HG02973 (cell line): ENCODE measurements around the gene AMIGO2.
"Not testable (repeated sequence)": the region's sequence is repeated elsewhere in the genome, so short reads cannot be mapped to it uniquely, and the experiment has no call there.

Experiments
- ATAC-seq: cut with Tn5 transposase; IDR thresholded peaks from one replicate; pipeline ENCODE4 v1.9.1; 2021; ENCODE audit warnings: moderate library complexity; ENCODE audit not compliant: unreplicated experiment

Gene AMIGO2

DNA sequence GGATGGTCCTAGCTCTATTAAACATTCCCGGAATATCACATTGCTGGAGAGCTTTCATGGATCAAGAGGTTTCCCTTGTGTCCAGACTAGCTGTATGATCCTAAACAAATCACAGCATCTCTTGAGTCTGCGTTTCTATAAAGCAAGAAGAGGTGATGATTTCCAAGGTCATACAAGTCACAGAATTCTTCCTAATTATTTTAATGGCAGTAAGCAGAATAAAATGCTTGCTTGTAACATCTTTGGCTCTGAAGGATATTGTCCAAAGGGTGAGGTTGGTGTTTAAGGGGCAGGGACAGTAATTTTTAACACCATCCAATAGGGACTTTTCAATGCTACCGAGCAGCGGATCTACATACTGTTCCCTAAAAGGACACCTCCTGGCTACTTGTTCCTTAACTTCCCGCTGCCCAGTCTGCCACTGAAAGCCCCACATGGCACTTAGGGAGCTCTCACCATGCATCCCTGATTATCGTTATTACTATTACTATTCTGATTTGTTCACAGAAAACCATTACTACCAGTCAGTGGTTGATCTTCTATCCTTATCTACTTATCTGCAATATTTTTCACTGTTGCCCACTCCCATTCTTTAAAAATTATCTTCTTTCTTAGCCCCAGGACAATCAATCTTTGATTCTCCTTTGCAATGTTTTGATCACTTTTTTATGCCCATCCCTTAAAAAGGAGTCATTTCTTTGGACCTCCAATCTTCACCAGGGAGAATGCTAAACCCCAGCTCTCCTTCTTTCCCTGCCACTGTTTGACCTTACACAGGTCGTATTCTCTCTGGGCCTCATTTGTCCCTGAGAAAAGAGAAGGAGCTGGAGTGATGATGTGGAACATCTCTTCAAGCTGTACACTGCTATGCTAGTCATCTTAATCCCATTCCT is 4.3 kb downstream of the AMIGO2 start:
- ATAC-seq, result no peak

DNA sequence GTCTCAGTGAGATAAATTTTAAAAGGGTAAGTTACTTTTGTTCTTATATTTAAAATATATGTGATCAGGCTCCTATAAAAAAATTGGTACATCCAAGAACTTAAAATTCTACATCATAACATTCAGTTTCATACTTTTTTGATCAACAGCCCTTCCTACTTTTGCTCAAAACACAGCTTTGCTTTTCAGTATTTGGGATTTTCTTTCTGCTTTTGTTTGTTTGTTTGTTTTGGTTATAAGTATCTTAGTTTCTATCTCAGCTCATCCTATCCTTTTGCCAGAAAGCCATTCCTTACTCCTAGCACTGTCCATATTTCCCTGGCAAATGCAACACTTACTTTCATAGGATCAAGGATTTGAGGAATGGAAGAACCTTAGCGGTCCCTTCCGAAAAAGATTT is 5.0 kb downstream of the AMIGO2 start:
- ATAC-seq, result no peak

DNA sequence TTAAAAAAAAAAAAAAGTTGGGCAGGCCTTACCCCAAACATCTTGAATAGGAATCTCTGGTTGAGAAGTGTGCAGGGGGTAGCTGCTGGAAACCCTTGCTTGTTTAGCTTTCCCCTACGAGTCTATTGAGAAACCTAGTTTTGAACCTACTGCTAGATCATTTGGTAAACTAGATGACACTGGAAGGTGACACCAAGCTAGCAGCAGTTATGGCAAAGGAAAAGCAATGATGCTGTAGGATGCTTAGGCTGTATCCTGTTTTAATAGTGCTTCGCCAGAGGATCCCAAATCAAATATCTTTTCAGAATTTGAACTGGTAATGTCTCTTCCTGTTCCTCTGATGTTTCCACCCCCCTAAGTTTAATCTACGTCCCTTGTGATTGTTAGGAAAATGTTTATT is 5.8 kb downstream of the AMIGO2 start:
- ATAC-seq, result no peak

DNA sequence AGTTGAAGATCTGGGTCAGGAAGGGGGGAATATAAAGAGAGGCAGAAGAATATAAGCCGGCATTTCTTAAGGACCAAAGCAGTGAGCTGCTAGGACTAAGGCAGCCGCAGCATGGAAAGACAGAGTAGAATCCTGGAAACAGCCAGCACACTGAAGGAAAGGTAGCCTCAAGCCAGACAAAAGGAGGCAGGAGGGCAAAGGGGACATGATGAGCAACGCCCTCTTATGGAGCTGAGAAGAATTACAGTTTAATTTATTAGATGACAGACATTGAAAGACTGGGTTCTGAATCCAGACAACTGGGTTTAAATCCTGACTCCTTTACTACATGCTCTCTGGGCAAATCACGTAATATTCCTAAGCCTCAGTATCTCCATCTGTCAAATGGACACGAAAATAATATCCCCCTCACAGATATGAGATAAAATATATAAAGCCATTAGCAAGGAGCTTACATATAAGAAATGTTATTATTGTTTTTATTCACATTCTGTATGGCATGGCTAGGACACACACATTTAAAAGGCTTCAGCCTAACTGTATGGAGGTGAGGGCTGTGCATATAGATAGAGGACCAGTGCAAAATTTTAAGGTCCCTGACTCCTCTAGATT is 8.4 kb downstream of the AMIGO2 start:
- no peak for ATAC-seq

DNA sequence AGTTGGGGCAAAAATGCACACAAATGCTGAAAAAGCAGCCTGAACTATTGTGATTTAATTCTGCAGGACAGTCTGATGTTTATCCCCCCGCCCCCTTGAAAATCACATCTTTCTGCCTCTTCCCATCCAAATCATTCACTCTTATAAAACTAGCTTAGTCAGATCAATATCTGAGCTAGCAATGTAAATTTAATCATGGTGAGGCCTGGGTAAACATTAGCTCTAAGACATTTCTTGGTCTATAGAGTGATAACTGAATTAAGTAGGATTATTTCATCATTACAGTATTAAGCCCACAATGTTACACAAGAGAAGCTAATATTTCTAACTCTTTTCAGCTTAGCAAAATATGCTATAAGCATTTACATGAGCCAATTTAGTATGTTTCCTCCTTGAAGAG is 9.4 kb downstream of the AMIGO2 start:
- no peak for ATAC-seq

DNA sequence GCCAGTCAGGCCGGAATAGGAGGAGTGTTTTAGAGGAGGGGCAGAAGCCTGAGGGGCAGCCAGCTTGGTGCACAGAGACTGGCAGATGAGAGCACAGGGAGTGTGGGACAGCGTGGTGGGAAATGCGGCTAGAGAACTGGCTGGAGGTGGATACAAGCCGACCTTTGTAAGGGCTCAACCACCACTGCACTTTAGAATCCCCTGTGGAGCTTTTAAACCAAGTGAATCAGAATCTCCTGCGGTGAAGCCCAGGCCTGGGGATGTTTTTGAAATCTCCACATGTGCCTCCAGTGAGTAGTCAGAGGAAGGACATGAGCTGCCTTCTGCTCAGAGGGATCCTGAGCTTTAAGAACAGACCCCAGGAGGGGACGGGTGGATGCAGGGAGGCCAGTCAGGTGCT is 11.2 kb downstream of the AMIGO2 start:
- no peak for ATAC-seq

DNA sequence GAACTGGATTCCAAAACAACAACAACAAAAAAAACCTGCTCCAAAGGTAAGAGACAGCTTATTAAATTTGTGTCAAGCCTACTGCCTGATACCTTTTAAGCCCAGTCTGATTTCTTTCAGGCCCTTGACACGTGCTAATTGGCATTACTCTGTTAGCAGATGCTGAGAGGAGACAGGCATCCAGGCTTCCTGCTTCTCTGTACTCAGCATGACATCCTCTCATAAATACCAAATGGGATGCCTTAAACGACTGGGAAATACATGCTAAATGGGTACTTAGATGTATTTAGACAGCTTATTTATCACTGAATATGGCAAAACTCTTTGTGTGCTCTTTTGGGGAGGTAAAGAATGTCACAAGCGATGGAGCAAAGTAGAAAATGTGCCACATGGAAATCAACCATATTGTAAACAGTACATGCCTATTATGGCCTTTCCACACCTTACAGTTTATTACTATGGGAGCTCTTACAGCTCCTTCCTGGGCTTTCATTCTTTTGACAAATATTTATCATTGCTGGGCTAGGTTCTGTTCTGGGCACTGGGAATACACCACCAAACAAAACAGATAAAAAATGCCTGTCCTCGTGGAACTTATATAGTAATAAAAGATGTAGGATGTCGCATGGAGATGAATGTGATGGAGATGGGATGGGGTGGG is 11.9 kb downstream of the AMIGO2 start:
- no peak for ATAC-seq

DNA sequence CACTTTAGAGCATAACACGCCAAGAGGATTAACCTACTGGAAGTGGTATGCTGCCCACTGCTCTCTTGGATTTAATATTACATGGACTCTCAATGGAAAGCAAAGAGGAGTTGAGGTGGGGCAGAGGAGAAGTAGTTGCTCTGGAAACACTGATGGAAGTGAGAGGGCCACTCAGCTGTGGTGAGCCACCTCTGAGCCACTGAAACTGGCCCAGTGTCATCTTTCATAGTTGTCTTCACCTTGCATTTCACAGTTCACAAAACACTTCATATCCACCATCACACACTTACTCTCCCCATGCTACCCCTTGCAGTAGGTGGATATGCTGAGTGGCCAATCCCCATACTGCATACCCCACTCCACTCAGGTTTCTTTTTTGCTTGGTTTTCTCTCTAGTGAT is 12.6 kb downstream of the AMIGO2 start:
- ATAC-seq, result no peak

DNA sequence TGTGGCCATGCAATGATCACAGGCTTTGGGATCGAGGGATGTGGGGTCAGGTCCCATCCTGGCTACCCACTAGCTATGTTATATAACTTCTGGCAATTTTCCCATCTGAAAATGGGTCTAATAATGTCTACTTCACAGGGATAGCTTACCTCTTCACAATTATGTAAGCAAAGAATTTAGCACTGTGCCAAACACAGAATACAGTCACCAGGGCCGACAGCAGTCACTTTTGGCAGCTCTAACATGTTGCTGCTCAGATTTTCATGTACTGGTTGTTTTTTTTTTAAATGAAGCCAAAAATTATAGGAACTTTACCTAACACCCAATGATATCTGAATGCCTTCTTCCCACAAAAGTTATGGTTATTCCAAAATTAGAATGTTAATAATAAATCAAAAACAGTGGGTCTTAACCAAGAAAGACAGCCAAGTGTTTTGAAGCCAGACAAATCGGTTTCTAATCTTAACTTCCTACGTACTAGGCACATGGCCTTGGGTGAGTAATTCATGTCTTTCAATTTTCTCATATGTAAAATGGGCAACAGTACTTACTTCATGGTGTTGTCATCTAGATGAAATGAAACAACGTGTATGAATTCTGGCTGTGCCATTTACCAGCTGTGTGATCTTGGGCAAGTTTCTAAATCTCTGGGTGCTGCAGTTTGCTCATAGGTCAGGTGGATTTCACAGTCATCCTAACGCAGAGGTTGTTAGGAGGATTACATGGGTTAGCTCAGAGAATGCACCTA is 13.3 kb downstream of the AMIGO2 start:
- ATAC-seq, result no peak

DNA sequence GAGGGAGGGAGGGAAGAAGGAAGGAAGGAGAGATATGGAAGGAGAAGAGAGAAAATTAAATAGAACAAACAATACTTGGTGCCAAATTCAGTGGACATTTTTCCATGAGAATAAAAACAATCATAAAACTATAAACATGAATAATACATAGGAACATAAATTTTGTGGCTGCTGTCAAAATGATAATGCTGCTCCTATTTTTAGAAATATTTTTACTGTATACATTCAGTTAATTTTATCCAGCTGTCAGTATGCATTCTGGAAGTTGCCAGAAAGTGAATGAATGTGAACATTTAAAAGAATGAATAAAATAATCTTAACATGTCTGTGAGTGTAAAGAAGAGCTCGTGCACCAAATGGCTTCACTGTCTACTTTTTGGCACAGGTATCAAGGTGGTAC is 14.2 kb downstream of the AMIGO2 start:
- no peak for ATAC-seq

DNA sequence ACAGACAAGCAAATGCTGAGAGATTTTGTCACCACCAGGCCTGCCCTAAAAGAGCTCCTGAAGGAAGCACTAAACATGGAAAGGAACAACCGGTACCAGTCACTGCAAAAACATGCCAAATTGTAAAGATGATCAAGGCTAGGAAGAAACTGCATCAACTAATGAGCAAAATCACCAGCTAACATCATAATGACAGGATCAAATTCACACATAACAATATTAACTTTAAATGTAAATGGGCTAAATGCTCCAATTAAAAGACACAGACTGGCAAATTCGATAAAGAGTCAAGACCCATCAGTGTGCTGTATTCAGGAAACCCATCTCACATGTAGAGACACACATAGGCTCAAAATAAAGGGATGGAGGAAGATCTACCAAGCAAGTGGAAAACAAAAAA is 21.1 kb downstream of the AMIGO2 start:
- not testable (repeated sequence) for ATAC-seq

DNA sequence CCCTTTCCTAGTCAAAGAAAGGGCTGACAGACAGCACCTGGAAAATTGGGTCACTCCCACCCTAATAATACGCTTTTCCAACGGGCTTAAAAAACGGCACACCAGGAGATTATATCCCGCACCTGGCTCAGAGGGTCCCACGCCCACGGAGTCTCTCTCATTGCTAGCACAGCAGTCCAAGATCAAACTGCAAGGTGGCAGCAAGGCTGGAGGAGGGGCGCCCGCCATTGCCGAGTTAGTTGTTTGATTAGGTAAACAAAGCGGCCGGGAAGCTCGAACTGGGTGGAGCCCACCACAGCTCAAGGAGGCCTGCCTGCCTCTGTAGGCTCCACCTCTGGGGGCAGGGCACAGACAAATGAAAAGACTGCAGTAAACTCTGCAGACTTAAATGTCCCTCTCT is 22.8 kb downstream of the AMIGO2 start:
- not testable (repeated sequence) for ATAC-seq

DNA sequence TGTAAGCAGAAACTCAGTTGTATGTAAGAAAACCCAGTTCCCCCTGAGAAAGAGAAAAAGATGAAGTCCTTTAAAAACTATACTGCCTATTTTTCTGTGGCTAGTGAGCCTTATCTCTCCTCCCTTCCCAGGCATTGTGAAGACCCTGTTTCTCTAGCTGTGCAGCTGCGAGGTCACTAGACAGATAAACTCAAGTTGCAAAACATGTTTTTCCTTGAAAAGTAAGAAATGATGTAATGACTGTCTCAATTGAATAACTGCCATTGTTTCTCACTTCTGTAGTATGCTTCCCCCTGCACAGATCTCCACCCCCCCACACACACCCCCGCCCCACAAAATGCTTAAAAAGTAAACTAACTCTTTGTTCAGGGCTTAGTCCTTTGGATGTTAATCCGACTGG is 23.9 kb downstream of the AMIGO2 start:
- ATAC-seq, result not testable (repeated sequence)

DNA sequence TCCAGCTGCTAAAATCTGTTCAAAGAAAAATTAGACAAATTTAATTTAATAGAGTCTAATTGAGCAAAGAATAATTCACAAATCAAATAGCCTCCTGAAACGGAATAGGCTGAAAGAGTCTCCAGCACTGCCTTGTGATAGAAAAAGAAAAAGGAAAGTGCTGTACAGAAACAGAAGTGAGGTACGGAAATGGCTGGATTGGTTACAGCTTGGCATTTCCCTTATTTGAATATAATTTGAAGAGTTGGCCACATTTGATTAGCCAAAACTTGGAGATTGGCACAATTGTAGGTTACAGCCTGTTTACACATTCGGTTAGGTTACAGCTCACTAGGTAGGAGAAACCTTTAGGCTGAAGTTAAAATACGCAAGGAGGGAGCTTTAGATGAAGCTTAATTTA is 25.1 kb downstream of the AMIGO2 start:
- no peak for ATAC-seq

DNA sequence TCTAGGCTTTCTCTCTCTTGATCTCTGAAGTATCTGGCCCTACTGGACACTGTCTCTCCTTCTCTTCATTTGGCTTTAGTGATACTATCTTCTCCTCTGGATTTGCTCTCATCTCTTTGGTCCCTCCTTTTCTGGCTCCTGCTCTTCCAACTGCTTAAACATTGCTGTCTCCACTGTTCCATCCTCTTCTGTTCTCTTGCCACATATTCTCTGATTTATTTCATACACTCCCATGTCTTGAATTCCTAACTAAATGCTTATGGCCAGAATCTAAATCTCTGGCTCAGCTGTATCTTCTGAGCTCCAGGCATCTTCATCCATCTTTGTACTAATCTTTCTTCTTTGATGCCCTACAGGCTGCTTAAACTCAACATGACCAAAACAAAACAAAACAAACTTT is 25.8 kb downstream of the AMIGO2 start:
- ATAC-seq, result no peak

DNA sequence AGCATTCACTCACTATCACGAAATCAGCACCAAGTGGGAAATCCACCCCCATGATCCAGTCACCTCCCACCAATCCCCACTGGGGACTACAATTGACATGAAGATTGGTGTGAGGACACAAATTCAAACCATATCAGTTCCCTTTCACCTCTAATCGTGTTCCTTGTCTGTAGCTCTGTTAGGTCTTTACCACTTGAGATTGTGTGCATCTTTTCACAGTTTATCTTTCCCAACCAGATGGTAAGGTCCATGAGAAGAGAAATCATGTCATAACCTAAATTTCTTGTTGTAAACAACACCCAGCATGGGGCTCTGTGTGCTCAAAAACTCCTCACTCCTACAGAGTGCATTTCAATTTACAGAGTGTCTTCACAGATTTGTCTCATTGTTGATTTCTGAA is 27.5 kb downstream of the AMIGO2 start:
- no peak for ATAC-seq

DNA sequence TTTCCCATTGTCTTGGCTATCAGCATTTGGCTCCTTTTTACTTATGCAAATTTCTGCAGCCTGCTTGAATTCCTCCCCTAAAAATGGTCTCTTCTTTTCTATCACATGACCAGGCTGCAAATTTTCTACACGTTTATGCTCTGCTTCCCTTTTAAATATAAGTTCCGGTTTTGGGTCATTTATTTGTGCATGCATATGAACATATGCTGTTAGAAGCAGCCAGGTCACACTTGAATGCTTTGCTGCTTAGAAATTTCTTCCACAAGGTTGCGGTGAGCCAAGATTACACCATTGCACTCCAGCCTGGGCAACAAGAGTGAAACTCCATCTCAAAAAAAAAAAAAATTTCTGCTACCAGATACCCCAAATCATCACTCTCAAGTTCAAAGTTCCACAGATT is 28.5 kb downstream of the AMIGO2 start:
- not testable (repeated sequence) for ATAC-seq

DNA sequence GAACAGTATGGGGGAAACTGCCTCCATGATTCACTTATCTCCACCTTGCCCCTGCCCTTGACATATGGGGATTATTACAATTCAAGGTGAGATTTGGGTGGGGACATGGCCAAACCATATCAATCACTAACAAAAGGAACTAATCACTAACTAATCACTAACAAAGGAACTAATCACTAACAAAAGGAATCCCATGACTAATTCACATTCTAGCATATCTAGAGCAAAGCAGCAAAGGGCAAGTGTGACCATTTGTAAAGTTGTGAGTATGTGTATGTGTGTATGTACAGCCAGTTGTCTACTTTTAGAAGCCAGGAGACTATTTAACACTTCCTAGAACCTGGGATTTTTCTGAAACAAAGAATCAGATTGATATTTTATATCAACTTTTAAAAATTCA is 31.2 kb downstream of the AMIGO2 start:
- ATAC-seq, result no peak

DNA sequence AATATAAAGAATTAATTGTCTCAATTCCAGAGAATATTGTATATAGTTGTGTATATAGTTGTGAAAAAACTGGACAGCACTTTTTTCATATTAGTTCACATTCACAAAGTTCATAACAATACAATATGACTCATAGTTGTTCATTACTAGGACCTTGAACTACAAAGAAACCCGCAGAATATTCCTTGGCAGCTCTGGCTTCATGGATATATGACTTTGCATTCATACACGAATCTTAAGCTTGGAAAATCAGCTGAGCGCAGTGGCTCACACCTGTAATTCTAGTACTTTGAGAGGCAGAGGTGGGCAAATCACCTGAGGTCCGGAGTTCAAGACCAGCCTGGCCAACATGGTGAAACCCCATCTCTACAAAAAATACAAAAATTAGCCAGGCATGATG is 38.4 kb downstream of the AMIGO2 start:
- ATAC-seq, result no peak

DNA sequence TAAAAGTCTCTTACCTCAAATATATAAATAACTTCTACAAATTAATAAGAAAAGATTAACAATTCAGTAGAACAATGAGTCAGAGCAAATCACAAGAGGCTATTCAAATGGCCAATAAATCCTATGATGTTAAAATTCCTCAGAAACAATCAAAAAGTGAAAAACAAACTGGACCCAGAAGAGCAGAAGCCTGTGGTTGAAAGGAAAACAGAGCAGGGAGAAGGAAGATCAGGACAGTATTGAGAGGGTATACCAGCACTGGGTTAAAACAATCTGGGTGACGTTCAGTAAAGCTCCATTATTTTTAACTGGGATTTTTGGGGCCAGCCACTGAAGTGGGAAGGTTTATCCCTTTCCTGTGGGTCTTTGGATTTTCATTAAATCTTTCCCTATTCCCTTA is 40.0 kb downstream of the AMIGO2 start:
- ATAC-seq, result no peak

DNA sequence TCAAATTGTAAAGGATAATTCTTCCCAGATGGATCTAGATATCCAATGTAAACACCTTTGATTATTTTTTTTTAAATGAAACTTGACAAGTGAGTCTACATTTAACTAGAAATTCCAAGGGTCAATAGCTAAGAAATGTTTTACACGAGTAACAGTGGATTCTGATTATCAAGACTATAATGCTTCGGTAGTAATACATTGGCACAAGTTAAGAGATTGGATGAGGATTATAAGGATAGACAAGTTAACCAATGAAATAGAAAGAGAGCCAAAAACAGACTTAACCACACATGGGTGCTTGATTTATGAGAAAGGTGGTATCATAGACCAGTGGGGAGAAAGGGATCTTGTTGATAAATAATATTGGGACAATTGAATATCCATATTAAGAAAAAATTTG is 40.7 kb downstream of the AMIGO2 start:
- no peak for ATAC-seq
